Muscle layer of colon (tissue), 2 donors: ENCODE data around the gene RAPGEF2.
"Not testable (repeated sequence)": the region's sequence is repeated elsewhere in the genome, so short reads cannot be mapped to it uniquely, and the experiment has no call there.

Source experiments
- H3K27ac ChIP-seq: one replicate; pipeline ENCODE4 v1.7.0; 2013; ENCODE audit warnings: low read depth, mild to moderate bottlenecking, low read length, moderate library complexity
- H3K27me3 ChIP-seq, 2 donors: one replicate each; pipeline ENCODE4 v1.7.0; 2013; ENCODE audit warnings: low read length in 2 of 2, mild to moderate bottlenecking in 2 of 2; ENCODE audit not compliant: insufficient read depth in 2 of 2, control insufficient read depth in 1 of 2
- H3K36me3 ChIP-seq: one replicate; pipeline ENCODE4 v1.7.0; 2013; ENCODE audit warnings: mild to moderate bottlenecking, low read length; ENCODE audit not compliant: insufficient read depth
- H3K4me1 ChIP-seq: one replicate; pipeline ENCODE4 v1.7.0; 2013; ENCODE audit warnings: mild to moderate bottlenecking, low read length; ENCODE audit not compliant: insufficient read depth
- H3K4me3 ChIP-seq, 2 donors: one replicate each; pipeline ENCODE4 v1.7.0; 2013; ENCODE audit warnings: low read length in 2 of 2, low read depth in 1 of 2, mild to moderate bottlenecking in 1 of 2, moderate library complexity in 1 of 2
- H3K9ac ChIP-seq: one replicate; pipeline ENCODE4 v1.7.0; 2013; ENCODE audit warnings: low read length
- H3K9me3 ChIP-seq: one replicate; pipeline ENCODE4 v1.7.0; 2013; ENCODE audit warnings: mild to moderate bottlenecking, low read length
- donor health status: abdominal sarcoma.
- donor health status: Adenocarcinoma of cecum.

RAPGEF2 gene, protein sequence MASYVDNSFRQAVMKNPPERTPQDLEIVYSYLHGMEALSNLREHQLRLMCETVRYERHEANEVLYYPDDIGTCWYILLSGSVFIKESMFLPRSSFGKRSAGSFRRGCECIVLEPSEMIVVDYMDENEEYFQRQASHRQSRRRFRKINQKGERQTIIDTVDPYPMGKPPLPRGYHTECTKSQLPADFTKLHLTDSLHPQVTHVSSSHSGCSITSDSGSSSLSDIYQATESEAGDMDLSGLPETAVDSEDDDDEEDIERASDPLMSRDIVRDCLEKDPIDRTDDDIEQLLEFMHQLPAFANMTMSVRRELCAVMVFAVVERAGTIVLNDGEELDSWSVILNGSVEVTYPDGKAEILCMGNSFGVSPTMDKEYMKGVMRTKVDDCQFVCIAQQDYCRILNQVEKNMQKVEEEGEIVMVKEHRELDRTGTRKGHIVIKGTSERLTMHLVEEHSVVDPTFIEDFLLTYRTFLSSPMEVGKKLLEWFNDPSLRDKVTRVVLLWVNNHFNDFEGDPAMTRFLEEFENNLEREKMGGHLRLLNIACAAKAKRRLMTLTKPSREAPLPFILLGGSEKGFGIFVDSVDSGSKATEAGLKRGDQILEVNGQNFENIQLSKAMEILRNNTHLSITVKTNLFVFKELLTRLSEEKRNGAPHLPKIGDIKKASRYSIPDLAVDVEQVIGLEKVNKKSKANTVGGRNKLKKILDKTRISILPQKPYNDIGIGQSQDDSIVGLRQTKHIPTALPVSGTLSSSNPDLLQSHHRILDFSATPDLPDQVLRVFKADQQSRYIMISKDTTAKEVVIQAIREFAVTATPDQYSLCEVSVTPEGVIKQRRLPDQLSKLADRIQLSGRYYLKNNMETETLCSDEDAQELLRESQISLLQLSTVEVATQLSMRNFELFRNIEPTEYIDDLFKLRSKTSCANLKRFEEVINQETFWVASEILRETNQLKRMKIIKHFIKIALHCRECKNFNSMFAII (N-terminal part only)

GRCh38 chr4:159102622-159103383, at the start of gene RAPGEF2:
Gene RAPGEF2 (plus strand): TSS chr4:159103079. CDS start chr4:159104163, 1,084 bp downstream.
- peak within 1 kb of the TSS; percentile 50 for H3K9ac ChIP-seq
- H3K27ac ChIP-seq: peak within 1 kb of the TSS; percentile 98
- no peaks in the 10 kb centered on the region for H3K27me3 ChIP-seq
- no peaks in the 10 kb centered on the region for H3K9me3 ChIP-seq
- H3K4me3 ChIP-seq: peak within 1 kb of the TSS; percentile 79 to 99
- H3K4me1 ChIP-seq: peaks cover 28% of the 10 kb centered on the region
- H3K36me3 ChIP-seq: no peaks in the 10 kb centered on the region

- H3K4me1 ChIP-seq: peaks cover 7% of the 10 kb centered on the region
- H3K9me3 ChIP-seq: no peaks in the 10 kb centered on the region
- no peak overlapping the region for H3K9ac ChIP-seq
- no peaks in the 10 kb centered on the region for H3K36me3 ChIP-seq
- H3K4me3 ChIP-seq: no peak overlapping the region
- no peaks in the 10 kb centered on the region for H3K27me3 ChIP-seq
- no peak overlapping the region for H3K27ac ChIP-seq
These were observed 47.0 kb upstream of the RAPGEF2 start for GRCh38 chr4:159055833-159056232.

GRCh38 chr4:159060161-159060560, 42.7 kb upstream of the RAPGEF2 start:
- Histone ChIP-seq H3K36me3 (no peaks in the 10 kb centered on the region), H3K27ac (no peak overlapping the region), H3K4me3 (no peak overlapping the region), H3K4me1 (peaks cover 7% of the 10 kb centered on the region), H3K9ac (no peak overlapping the region), H3K9me3 (no peaks in the 10 kb centered on the region), H3K27me3 (no peaks in the 10 kb centered on the region)

GRCh38 chr4:159062381-159062780, 40.5 kb upstream of the RAPGEF2 start:
- Histone ChIP-seq H3K27ac (no peak overlapping the region), H3K36me3 (no peaks in the 10 kb centered on the region), H3K9ac (no peak overlapping the region), H3K9me3 (no peaks in the 10 kb centered on the region), H3K27me3 (no peaks in the 10 kb centered on the region), H3K4me1 (peaks cover 7% of the 10 kb centered on the region), H3K4me3 (no peak overlapping the region)

GRCh38 chr4:159065513-159066240, 37.2 kb upstream of the RAPGEF2 start:
- H3K4me1 ChIP-seq: no peaks in the 10 kb centered on the region
- no peak overlapping the region for H3K4me3 ChIP-seq
- no peaks in the 10 kb centered on the region for H3K9me3 ChIP-seq
- no peak overlapping the region for H3K9ac ChIP-seq
- H3K36me3 ChIP-seq: no peaks in the 10 kb centered on the region
- H3K27ac ChIP-seq: no peak overlapping the region
- H3K27me3 ChIP-seq: no peaks in the 10 kb centered on the region

DNA sequence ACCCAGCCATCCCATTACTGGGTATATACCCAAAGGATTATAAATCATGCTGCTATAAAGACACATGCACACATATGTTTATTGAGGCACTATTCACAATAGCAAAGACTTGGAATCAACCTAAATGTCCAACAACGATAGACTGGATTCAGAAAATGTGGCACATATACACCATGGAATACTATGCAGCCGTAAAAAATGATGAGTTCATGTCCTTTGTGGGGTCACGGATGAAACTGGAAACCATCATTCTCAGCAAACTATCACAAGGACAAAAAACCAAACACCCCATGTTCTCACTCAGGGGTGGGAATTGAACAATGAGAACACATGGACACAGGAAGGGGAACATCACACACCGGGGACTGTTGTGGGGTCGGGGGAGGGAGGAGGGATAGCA, 34.7 kb upstream of the RAPGEF2 start:
- not testable (repeated sequence) for H3K27me3 ChIP-seq, H3K27ac ChIP-seq, H3K4me3 ChIP-seq, H3K9me3 ChIP-seq, H3K36me3 ChIP-seq, H3K9ac ChIP-seq, H3K4me1 ChIP-seq

GRCh38 chr4:159069922-159070321, 33.0 kb upstream of the RAPGEF2 start:
- no peaks in the 10 kb centered on the region for H3K36me3 ChIP-seq
- no peaks in the 10 kb centered on the region for H3K4me1 ChIP-seq
- H3K9ac ChIP-seq: no peak overlapping the region
- H3K4me3 ChIP-seq: no peak overlapping the region
- no peak overlapping the region for H3K27ac ChIP-seq
- H3K9me3 ChIP-seq: no peaks in the 10 kb centered on the region
- no peaks in the 10 kb centered on the region for H3K27me3 ChIP-seq

DNA sequence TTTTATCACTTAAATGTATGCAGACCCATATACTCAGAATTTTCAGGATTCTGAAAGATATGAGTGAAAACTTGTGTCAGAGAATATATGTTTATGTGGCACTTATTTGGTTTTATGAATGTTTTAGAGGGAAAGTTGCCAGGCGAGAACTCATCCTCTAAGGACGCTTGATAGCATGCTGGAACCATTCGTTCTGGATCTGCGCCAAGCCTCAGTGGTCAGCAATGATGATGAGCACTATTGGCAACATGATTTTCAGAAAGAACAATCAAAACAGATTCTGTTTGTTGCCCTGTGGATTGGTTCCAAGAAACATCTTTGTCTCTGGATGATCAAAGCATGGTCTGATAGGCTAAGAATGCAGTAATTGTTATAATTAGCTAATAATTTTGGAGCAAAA, 32.1 kb upstream of the RAPGEF2 start:
- Histone ChIP-seq H3K4me3 (no peak overlapping the region), H3K4me1 (no peaks in the 10 kb centered on the region), H3K36me3 (no peaks in the 10 kb centered on the region), H3K9ac (no peak overlapping the region), H3K9me3 (no peaks in the 10 kb centered on the region), H3K27ac (no peak overlapping the region), H3K27me3 (no peaks in the 10 kb centered on the region)

- Histone ChIP-seq H3K4me3 (no peak overlapping the region), H3K9me3 (no peaks in the 10 kb centered on the region), H3K36me3 (no peaks in the 10 kb centered on the region), H3K9ac (no peak overlapping the region), H3K27ac (no peak overlapping the region), H3K4me1 (no peaks in the 10 kb centered on the region), H3K27me3 (no peaks in the 10 kb centered on the region)
These were observed 31.5 kb upstream of the RAPGEF2 start for GRCh38 chr4:159071178-159071968.
